A673 (cell line): Measurements from ENCODE around the gene CGREF1.

ENCODE experiments used
- EZH2 ChIP-seq: fragments of 200-600 bp; sonication (generic); IDR thresholded peaks from 2 replicates; pipeline ENCODE4 v1.6.1; 2017; ENCODE audit warnings: borderline replicate concordance, low read depth, mild to moderate bottlenecking, mixed read lengths, antibody characterized with exemption, low read length; ENCODE audit not compliant: poor library complexity, severe bottlenecking
- TF ChIP-seq, protein P1 (sequence below): fragments of 300-800, 200-600 bp; sonication (generic); conservative IDR thresholded peaks from 2 replicates; pipeline ENCODE4 v1.5.1; 2017; ENCODE audit warnings: low read depth, mild to moderate bottlenecking, antibody characterized with exemption, low read length, moderate library complexity, mixed read lengths

DNA sequence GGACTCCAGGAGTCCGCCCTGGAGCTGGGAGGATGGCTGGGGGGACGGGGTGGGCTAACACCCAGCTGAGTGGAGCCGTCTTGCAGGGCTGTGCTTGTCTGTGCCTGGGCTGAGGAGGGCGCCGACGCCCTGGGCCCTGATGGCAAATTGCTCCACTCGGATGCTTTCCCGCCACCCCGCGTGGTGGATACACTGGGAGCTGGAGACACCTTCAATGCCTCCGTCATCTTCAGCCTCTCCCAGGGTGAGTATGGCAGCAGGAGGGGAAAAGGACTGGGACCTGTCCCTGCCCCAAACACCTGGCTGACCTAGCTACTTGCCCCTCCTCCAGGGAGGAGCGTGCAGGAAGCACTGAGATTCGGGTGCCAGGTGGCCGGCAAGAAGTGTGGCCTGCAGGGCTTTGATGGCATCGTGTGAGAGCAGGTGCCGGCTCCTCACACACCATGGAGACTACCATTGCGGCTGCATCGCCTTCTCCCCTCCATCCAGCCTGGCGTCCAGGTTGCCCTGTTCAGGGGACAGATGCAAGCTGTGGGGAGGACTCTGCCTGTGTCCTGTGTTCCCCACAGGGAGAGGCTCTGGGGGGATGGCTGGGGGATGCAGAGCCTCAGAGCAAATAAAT, 19.5 kb downstream of the CGREF1 start:
- TF ChIP-seq, protein P1, sequence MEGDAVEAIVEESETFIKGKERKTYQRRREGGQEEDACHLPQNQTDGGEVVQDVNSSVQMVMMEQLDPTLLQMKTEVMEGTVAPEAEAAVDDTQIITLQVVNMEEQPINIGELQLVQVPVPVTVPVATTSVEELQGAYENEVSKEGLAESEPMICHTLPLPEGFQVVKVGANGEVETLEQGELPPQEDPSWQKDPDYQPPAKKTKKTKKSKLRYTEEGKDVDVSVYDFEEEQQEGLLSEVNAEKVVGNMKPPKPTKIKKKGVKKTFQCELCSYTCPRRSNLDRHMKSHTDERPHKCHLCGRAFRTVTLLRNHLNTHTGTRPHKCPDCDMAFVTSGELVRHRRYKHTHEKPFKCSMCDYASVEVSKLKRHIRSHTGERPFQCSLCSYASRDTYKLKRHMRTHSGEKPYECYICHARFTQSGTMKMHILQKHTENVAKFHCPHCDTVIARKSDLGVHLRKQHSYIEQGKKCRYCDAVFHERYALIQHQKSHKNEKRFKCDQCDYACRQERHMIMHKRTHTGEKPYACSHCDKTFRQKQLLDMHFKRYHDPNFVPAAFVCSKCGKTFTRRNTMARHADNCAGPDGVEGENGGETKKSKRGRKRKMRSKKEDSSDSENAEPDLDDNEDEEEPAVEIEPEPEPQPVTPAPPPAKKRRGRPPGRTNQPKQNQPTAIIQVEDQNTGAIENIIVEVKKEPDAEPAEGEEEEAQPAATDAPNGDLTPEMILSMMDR: no peak
- TF ChIP-seq EZH2: no peak
